DND-41 (cell line): ENCODE measurements around the gene PTGS2.

Experiments
- ATAC-seq: fragments of 200-7000 bp; cut with Tn5 transposase; 3 replicates; pipeline ENCODE4 v1.9.1; 2021; ENCODE audit warnings: low read depth; ENCODE audit not compliant: insufficient read depth
- DNase-seq: peaks from one replicate; pipeline ENCODE4 v3.0.0-alpha.2; 2020
- H2AFZ ChIP-seq: 2 replicates; pipeline ENCODE4 v1.6.0; 2012; ENCODE audit warnings: low read depth, low read length
- H3K27ac ChIP-seq: 2 replicates; pipeline ENCODE4 v1.5.1; 2012; ENCODE audit warnings: low read length, inconsistent platforms
- H3K27me3 ChIP-seq: fragments of 200-600 bp; sonication (generic); 2 replicates; pipeline ENCODE4 v1.6.0; 2012; ENCODE audit warnings: low read length, mild to moderate bottlenecking, inconsistent platforms; ENCODE audit not compliant: insufficient read depth, poor library complexity
- H3K36me3 ChIP-seq: 2 replicates; pipeline ENCODE4 v1.5.1; 2012; ENCODE audit warnings: low read length, inconsistent platforms; ENCODE audit not compliant: insufficient read depth
- H3K4me1 ChIP-seq: 2 replicates; pipeline ENCODE4 v1.5.1; 2012; ENCODE audit warnings: mild to moderate bottlenecking, low read length; ENCODE audit not compliant: insufficient read depth
- H3K4me2 ChIP-seq: 2 replicates; pipeline ENCODE4 v1.6.0; 2012; ENCODE audit warnings: mild to moderate bottlenecking, moderate library complexity, low read length, inconsistent platforms; ENCODE audit not compliant: insufficient read depth
- H3K4me3 ChIP-seq, 2 experiments: fragments of 200-600 bp in 1 of 2; shearing (Covaris generic) in 1 of 2; 2 replicates each; pipeline ENCODE4 v1.5.1; 2012 to 2016; ENCODE audit warnings: inconsistent platforms in 2 of 2, low read length in 2 of 2, mild to moderate bottlenecking in 2 of 2, low read depth in 1 of 2, moderate library complexity in 1 of 2
- H3K79me2 ChIP-seq: 2 replicates; pipeline ENCODE4 v1.6.0; 2012; ENCODE audit warnings: low read length, inconsistent platforms; ENCODE audit not compliant: insufficient read depth
- H3K9ac ChIP-seq: 2 replicates; pipeline ENCODE4 v1.6.0; 2012; ENCODE audit warnings: low read depth, mild to moderate bottlenecking, inconsistent platforms, low read length, moderate library complexity
- H3K9me3 ChIP-seq: 2 replicates; pipeline ENCODE4 v1.5.1; 2012; ENCODE audit warnings: low read length, moderate library complexity, mild to moderate bottlenecking, inconsistent platforms; ENCODE audit not compliant: insufficient read depth, severe bottlenecking
- H4K20me1 ChIP-seq: 2 replicates; pipeline ENCODE4 v1.6.0; 2012; ENCODE audit warnings: low read length; ENCODE audit not compliant: insufficient read depth
- CTCF ChIP-seq: IDR thresholded peaks from 2 replicates; pipeline ENCODE4 v1.5.1; 2012; ENCODE audit warnings: borderline replicate concordance, low read length, moderate library complexity, mild to moderate bottlenecking; ENCODE audit not compliant: poor library complexity, severe bottlenecking; ENCODE audit errors: extremely low read depth
- EZH2 ChIP-seq: IDR thresholded peaks from 3 replicates; pipeline ENCODE4 v1.6.1; 2012; ENCODE audit warnings: borderline replicate concordance, low read depth, mild to moderate bottlenecking, moderate library complexity, low read length, inconsistent platforms; ENCODE audit not compliant: severe bottlenecking

The PTGS2 gene

DNA sequence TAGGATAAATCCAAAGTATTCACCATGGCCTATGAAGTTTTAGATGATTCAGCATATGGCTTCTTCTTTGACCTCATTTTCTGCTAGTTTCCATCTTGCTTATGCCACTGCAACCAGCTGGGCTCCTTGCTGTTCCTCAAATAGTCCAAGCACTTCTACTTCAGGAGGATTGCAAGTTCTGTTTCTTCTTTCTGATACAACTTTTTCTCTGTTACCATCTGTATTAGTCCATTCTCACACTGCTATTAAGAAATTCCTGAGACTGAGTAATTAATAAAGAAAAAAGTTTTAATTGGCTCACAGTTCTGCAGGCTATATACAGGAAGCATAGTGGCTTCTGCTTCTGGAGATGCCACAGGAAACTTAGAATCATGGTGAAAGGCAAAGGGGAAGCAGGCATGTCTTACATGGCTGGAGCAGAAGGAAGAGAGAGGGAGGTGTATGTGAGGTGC lies 20.3 kb downstream of the PTGS2 start:
- Histone ChIP-seq H3K9me3 (no peaks in the 10 kb centered on the region), H3K4me1 (no peaks in the 10 kb centered on the region), H3K9ac (no peak overlapping the region), H3K27ac (no peak overlapping the region), H3K36me3 (no peaks in the 10 kb centered on the region), H2AFZ (no peak overlapping the region), H3K27me3 (peaks cover 4% of the 10 kb centered on the region), H3K79me2 (no peaks in the 10 kb centered on the region), H3K4me2 (no peak overlapping the region), H3K4me3 (no peak overlapping the region), H4K20me1 (no peaks in the 10 kb centered on the region)
- DNase-seq, result no peak
- no peak for TF ChIP-seq EZH2
- TF ChIP-seq CTCF, result no peak
- ATAC-seq, result no peak

DNA sequence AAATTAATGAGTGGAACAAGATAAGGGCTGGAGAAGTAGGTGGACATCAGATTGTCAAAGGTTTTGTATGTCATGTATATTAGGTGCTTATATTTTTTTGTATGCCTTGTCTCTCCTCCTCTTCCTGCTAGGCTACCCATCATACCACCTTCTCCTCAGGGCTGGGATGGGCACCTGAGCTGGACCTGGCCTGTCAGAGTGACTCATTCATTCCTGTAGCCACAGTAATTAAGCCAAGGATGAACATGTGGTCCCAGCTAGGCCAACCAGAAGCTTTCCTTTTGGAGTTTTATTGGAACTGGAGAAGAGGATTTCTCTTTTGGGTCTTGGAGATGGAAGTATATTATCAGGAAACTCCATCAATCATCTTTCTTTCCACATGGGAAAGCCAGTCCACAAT lies 21.2 kb downstream of the PTGS2 start:
- Histone ChIP-seq H3K27ac (no peak overlapping the region), H3K4me1 (no peaks in the 10 kb centered on the region), H3K79me2 (no peaks in the 10 kb centered on the region), H3K4me3 (no peak overlapping the region), H2AFZ (no peak overlapping the region), H3K9me3 (no peaks in the 10 kb centered on the region), H3K27me3 (peaks cover 4% of the 10 kb centered on the region), H3K9ac (no peak overlapping the region), H3K4me2 (no peak overlapping the region), H3K36me3 (no peaks in the 10 kb centered on the region), H4K20me1 (no peaks in the 10 kb centered on the region)
- ATAC-seq (no peak), DNase-seq (no peak)
- TF ChIP-seq EZH2 (no peak), CTCF (no peak)

GRCh38 chr1:186657481-186657880 lies 22.7 kb downstream of the PTGS2 start:
- no peak overlapping the region for H3K9ac ChIP-seq
- no peak for TF ChIP-seq EZH2
- no peak for TF ChIP-seq CTCF
- H3K79me2 ChIP-seq, result no peaks in the 10 kb centered on the region
- H3K27me3 ChIP-seq, result no peaks in the 10 kb centered on the region
- H3K4me3 ChIP-seq, result no peak overlapping the region
- H4K20me1 ChIP-seq, result no peaks in the 10 kb centered on the region
- ATAC-seq (no peak), DNase-seq (no peak)
- no peak overlapping the region for H3K27ac ChIP-seq
- no peaks in the 10 kb centered on the region for H3K36me3 ChIP-seq
- H3K4me1 ChIP-seq, result no peaks in the 10 kb centered on the region
- H3K9me3 ChIP-seq, result no peaks in the 10 kb centered on the region
- H2AFZ ChIP-seq, result no peak overlapping the region
- no peak overlapping the region for H3K4me2 ChIP-seq

GRCh38 chr1:186655876-186656275 lies 24.3 kb downstream of the PTGS2 start:
- Histone ChIP-seq H3K36me3 (no peaks in the 10 kb centered on the region), H4K20me1 (no peaks in the 10 kb centered on the region), H3K9ac (no peak overlapping the region), H3K9me3 (no peaks in the 10 kb centered on the region), H3K4me1 (no peaks in the 10 kb centered on the region), H2AFZ (no peak overlapping the region), H3K27me3 (no peaks in the 10 kb centered on the region), H3K4me3 (no peak overlapping the region), H3K27ac (no peak overlapping the region), H3K79me2 (no peaks in the 10 kb centered on the region), H3K4me2 (no peak overlapping the region)
- TF ChIP-seq CTCF (no peak), EZH2 (no peak)
- ATAC-seq (no peak), DNase-seq (no peak)
